ENCODE results near the gene SCYL2. TPM values are rescaled to one million over a fixed set of nuclear protein-coding genes. Genes with fewer than 3 reads are reported as not detected.
"Not testable (repeated sequence)": the region's sequence is repeated elsewhere in the genome, so short reads cannot be mapped to it uniquely, and the experiment has no call there.

The SCYL2 gene
- total and polyA plus RNA-seq, 4 donors: 17.3 to 46.2 (median 32.9) TPM

- Histone ChIP-seq H3K27ac (ENCODE audit: low read depth in 1 of 2, low read length in 2 of 2) (no peak overlapping the region), H3K4me3 (ENCODE audit: low read length in 2 of 2) (peak overlapping the region in 1 of 2 donors; percentile 39), H3K4me1 (ENCODE audit: control insufficient read depth in 1 of 2, insufficient read depth in 2 of 2, low read length in 2 of 2) (peaks cover 0 to 5% of the 10 kb centered on the region in 2 donors), H3K9me3 (ENCODE audit: control insufficient read depth, low read length) (no peaks in the 10 kb centered on the region), H3K36me3 (ENCODE audit: control insufficient read depth in 1 of 2, insufficient read depth in 2 of 2, low read length in 1 of 2) (no peaks in the 10 kb centered on the region), H3K27me3 (ENCODE audit: control insufficient read depth in 1 of 2, insufficient read depth in 2 of 2, low read length in 1 of 2) (no peaks in the 10 kb centered on the region)
- DNase-seq (no peak), ATAC-seq (ENCODE audit: low FRiP score) (no peak)
- WGBS, 2 donors: 65 to 66% methylated on average over 5 of the region's 5 CpGs
- intact Hi-C loops (cut with DNase I): no loop called here
These were observed 2.0 kb downstream of the SCYL2 start for GRCh38 chr12:100268835-100269564.

- H3K4me3 ChIP-seq (ENCODE audit: low read length in 2 of 2): no peak overlapping the region
- no peaks in the 10 kb centered on the region for H3K9me3 ChIP-seq (ENCODE audit: control insufficient read depth, low read length)
- H3K27ac ChIP-seq (ENCODE audit: low read depth in 1 of 2, low read length in 2 of 2): no peak overlapping the region
- no peak for DNase-seq
- H3K4me1 ChIP-seq (ENCODE audit: control insufficient read depth in 1 of 2, insufficient read depth in 2 of 2, low read length in 2 of 2): peaks cover 0 to 4% of the 10 kb centered on the region in 2 donors
- no peaks in the 10 kb centered on the region for H3K27me3 ChIP-seq (ENCODE audit: control insufficient read depth in 1 of 2, insufficient read depth in 2 of 2, low read length in 1 of 2)
- no peaks in the 10 kb centered on the region for H3K36me3 ChIP-seq (ENCODE audit: control insufficient read depth in 1 of 2, insufficient read depth in 2 of 2, low read length in 1 of 2)
- intact Hi-C loops (cut with DNase I): loop anchor here in 1 of 2 donors (10.0 kb wide), 1 partner anchor 51 kb away; no protein-coding TSS in a partner anchor
- ATAC-seq (ENCODE audit: low FRiP score): no peak
- WGBS, 2 donors: 72 to 74% methylated on average over 4 of the region's 4 CpGs
These were observed 6.8 kb downstream of the SCYL2 start for GRCh38 chr12:100273782-100274181.

DNA sequence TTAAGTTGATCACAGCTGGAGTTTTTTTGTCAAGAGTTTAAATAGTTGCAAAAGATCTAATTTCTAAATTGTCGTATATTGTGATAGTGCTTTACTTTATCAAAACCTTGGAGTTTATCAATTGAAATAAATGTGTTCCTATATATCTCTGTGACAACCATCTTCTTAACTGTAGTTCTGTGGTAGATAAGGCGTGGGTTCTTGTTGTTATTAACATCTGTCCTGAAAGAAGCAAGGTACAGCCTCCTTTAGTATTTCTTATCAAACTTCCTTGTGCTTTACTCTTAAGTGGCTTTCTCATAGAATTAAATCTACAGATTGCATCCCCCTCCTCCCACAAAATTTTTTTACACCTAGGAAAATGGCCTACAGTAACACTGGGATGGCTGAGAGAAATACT is 7.3 kb downstream of the SCYL2 start:
- H3K27ac ChIP-seq (ENCODE audit: low read depth in 1 of 2, low read length in 2 of 2): no peak overlapping the region
- ATAC-seq (ENCODE audit: low FRiP score): no peak
- 96 to 98% methylated on average over 2 of the region's 2 CpGs for WGBS, 2 donors
- H3K4me1 ChIP-seq (ENCODE audit: control insufficient read depth in 1 of 2, insufficient read depth in 2 of 2, low read length in 2 of 2): no peaks in the 10 kb centered on the region
- DNase-seq: no peak
- no peaks in the 10 kb centered on the region for H3K27me3 ChIP-seq (ENCODE audit: control insufficient read depth in 1 of 2, insufficient read depth in 2 of 2, low read length in 1 of 2)
- no peak overlapping the region for H3K4me3 ChIP-seq (ENCODE audit: low read length in 2 of 2)
- H3K9me3 ChIP-seq (ENCODE audit: control insufficient read depth, low read length): no peaks in the 10 kb centered on the region
- no peaks in the 10 kb centered on the region for H3K36me3 ChIP-seq (ENCODE audit: control insufficient read depth in 1 of 2, insufficient read depth in 2 of 2, low read length in 1 of 2)
- intact Hi-C loops (cut with DNase I): loop anchor here in 1 of 2 donors (10.0 kb wide), 1 partner anchor 51 kb away; no protein-coding TSS in a partner anchor

- Histone ChIP-seq H3K27ac (ENCODE audit: low read depth in 1 of 2, low read length in 2 of 2) (no peak overlapping the region), H3K36me3 (ENCODE audit: control insufficient read depth in 1 of 2, insufficient read depth in 2 of 2, low read length in 1 of 2) (no peaks in the 10 kb centered on the region), H3K27me3 (ENCODE audit: control insufficient read depth in 1 of 2, insufficient read depth in 2 of 2, low read length in 1 of 2) (no peaks in the 10 kb centered on the region), H3K9me3 (ENCODE audit: control insufficient read depth, low read length) (no peaks in the 10 kb centered on the region), H3K4me1 (ENCODE audit: control insufficient read depth in 1 of 2, insufficient read depth in 2 of 2, low read length in 2 of 2) (peaks cover 0 to 2% of the 10 kb centered on the region in 2 donors), H3K4me3 (ENCODE audit: low read length in 2 of 2) (no peak overlapping the region)
- DNase-seq (no peak), ATAC-seq (ENCODE audit: low FRiP score) (no peak)
- intact Hi-C loops (cut with DNase I): loop anchor here in 1 of 2 donors (10.0 kb wide), 1 partner anchor 46 kb away; no protein-coding TSS in a partner anchor
- WGBS, 2 donors: 97% methylated on average over 7 of the region's 7 CpGs
These were observed 12.2 kb downstream of the SCYL2 start for GRCh38 chr12:100279159-100279558.

DNA sequence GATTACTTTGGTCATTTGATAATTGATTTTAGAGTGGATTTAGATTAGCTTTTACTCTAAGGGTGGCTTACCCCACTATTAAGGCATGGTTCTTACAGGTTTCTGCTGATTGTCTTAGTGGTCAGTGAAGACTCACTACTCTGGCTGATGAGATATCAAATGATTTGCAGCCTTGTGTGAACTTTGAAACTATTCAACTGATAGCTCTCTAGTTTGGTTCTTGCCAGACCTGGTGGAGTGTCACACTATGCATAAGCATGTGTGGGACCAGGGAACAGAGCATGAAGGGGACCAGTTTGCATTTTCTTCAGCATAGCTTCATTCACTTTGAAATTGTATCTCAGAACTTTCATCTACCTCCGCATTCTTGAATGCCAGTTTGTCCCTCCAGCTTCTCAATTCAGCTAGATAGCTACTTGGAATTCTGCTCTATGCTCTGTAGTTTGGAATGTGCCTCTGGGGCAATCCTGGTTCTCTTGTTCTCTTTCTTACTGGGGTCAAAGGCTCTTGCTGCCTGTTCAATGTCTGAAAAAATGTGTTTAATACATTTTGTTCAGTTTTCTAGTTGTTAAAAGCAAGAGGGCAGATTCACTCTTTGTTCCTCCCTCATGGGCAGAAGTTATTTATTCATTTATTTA is 12.7 kb downstream of the SCYL2 start:
- ATAC-seq (ENCODE audit: low FRiP score) (no peak), DNase-seq (no peak)
- Histone ChIP-seq H3K4me3 (ENCODE audit: low read length in 2 of 2) (no peak overlapping the region), H3K27ac (ENCODE audit: low read depth in 1 of 2, low read length in 2 of 2) (no peak overlapping the region), H3K36me3 (ENCODE audit: control insufficient read depth in 1 of 2, insufficient read depth in 2 of 2, low read length in 1 of 2) (no peaks in the 10 kb centered on the region), H3K4me1 (ENCODE audit: control insufficient read depth in 1 of 2, insufficient read depth in 2 of 2, low read length in 2 of 2) (peaks cover 0 to 2% of the 10 kb centered on the region in 2 donors), H3K9me3 (ENCODE audit: control insufficient read depth, low read length) (no peaks in the 10 kb centered on the region), H3K27me3 (ENCODE audit: control insufficient read depth in 1 of 2, insufficient read depth in 2 of 2, low read length in 1 of 2) (no peaks in the 10 kb centered on the region)
- intact Hi-C loops (cut with DNase I): loop anchor here in 1 of 2 donors (10.0 kb wide), 1 partner anchor 45 kb away; no protein-coding TSS in a partner anchor
- WGBS, 2 donors: 86 to 91% methylated on average over 1 of the region's 1 CpG

- WGBS, 2 donors: 96 to 97% methylated on average over 12 of the region's 12 CpGs
- H3K27ac ChIP-seq (ENCODE audit: low read depth in 1 of 2, low read length in 2 of 2); H3K4me3 ChIP-seq (ENCODE audit: low read length in 2 of 2); H3K9me3 ChIP-seq (ENCODE audit: control insufficient read depth, low read length); H3K4me1 ChIP-seq (ENCODE audit: control insufficient read depth in 1 of 2, insufficient read depth in 2 of 2, low read length in 2 of 2); H3K36me3 ChIP-seq (ENCODE audit: control insufficient read depth in 1 of 2, insufficient read depth in 2 of 2, low read length in 1 of 2); DNase-seq; ATAC-seq (ENCODE audit: low FRiP score); H3K27me3 ChIP-seq (ENCODE audit: control insufficient read depth in 1 of 2, insufficient read depth in 2 of 2, low read length in 1 of 2); intact Hi-C loops (cut with DNase I): not testable (repeated sequence)
These were observed 17.6 kb downstream of the SCYL2 start for GRCh38 chr12:100284556-100284955.

DNA sequence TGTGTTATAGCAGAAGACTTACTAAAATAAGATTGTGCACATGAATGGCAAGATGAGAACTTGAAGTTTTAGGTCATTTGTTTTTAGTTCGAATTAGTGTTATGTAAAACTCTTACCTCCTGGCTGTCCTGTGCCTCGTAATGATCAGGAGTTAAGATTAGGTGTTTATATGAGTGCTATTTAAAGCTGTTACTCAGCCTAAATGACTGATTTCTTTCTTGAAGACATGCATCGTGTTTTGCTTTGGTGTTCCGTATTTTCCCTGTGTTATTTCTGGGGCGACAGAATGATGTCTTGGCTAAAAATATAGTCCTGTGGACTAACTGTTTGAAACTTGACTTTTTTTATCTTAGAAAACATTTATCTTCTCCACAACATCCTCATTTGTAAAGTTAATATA is 22.1 kb downstream of the SCYL2 start:
- Histone ChIP-seq H3K4me3 (ENCODE audit: low read length in 2 of 2) (no peak overlapping the region), H3K36me3 (ENCODE audit: control insufficient read depth in 1 of 2, insufficient read depth in 2 of 2, low read length in 1 of 2) (no peaks in the 10 kb centered on the region), H3K4me1 (ENCODE audit: control insufficient read depth in 1 of 2, insufficient read depth in 2 of 2, low read length in 2 of 2) (peaks cover 0 to 2% of the 10 kb centered on the region in 2 donors), H3K27ac (ENCODE audit: low read depth in 1 of 2, low read length in 2 of 2) (no peak overlapping the region), H3K27me3 (ENCODE audit: control insufficient read depth in 1 of 2, insufficient read depth in 2 of 2, low read length in 1 of 2) (no peaks in the 10 kb centered on the region), H3K9me3 (ENCODE audit: control insufficient read depth, low read length) (no peaks in the 10 kb centered on the region)
- ATAC-seq (ENCODE audit: low FRiP score) (no peak), DNase-seq (no peak)
- intact Hi-C loops (cut with DNase I): no loop called here
- WGBS, 2 donors: 10 to 12% methylated on average over 5 of the region's 5 CpGs

DNA sequence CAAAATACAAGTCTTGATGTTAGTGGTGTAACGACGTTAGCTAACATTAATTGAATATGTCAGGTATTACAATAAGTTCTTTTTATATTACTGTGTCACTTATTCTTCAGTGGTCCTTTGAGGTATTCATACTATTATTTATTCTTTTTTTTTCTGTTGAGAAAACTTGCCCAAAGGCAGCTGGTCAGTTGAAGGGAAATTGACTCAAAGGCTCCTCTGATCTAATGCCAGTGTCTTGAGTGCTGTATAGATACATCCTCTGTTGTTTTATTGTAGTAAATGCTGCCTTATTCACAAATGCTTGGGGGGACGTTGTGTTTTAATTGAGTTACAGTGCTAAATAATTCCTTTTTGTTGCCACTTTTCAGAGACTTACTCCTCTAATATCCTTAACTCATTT is 23.0 kb downstream of the SCYL2 start:
- no peaks in the 10 kb centered on the region for H3K9me3 ChIP-seq (ENCODE audit: control insufficient read depth, low read length)
- peaks cover 0 to 2% of the 10 kb centered on the region in 2 donors for H3K4me1 ChIP-seq (ENCODE audit: control insufficient read depth in 1 of 2, insufficient read depth in 2 of 2, low read length in 2 of 2)
- H3K36me3 ChIP-seq (ENCODE audit: control insufficient read depth in 1 of 2, insufficient read depth in 2 of 2, low read length in 1 of 2): no peaks in the 10 kb centered on the region
- H3K27me3 ChIP-seq (ENCODE audit: control insufficient read depth in 1 of 2, insufficient read depth in 2 of 2, low read length in 1 of 2): no peaks in the 10 kb centered on the region
- no peak for DNase-seq
- no peak overlapping the region for H3K4me3 ChIP-seq (ENCODE audit: low read length in 2 of 2)
- 91 to 92% methylated on average over 3 of the region's 3 CpGs for WGBS, 2 donors
- intact Hi-C loops (cut with DNase I): no loop called here
- no peak for ATAC-seq (ENCODE audit: low FRiP score)
- no peak overlapping the region for H3K27ac ChIP-seq (ENCODE audit: low read depth in 1 of 2, low read length in 2 of 2)

GRCh38 chr12:100293017-100293416 is 26.0 kb downstream of the SCYL2 start:
- 85 to 93% methylated on average over 1 of the region's 1 CpG for WGBS, 2 donors

More at GRCh38 chr12:100293017-100293416, 26.0 kb downstream of the SCYL2 start:
- no peak for DNase-seq
- no peak for ATAC-seq (ENCODE audit: low FRiP score)
- peaks cover 0 to 2% of the 10 kb centered on the region in 2 donors for H3K4me1 ChIP-seq (ENCODE audit: control insufficient read depth in 1 of 2, insufficient read depth in 2 of 2, low read length in 2 of 2)
- H3K27me3 ChIP-seq (ENCODE audit: control insufficient read depth in 1 of 2, insufficient read depth in 2 of 2, low read length in 1 of 2): no peaks in the 10 kb centered on the region
- H3K27ac ChIP-seq (ENCODE audit: low read depth in 1 of 2, low read length in 2 of 2): no peak overlapping the region
- H3K4me3 ChIP-seq (ENCODE audit: low read length in 2 of 2): no peak overlapping the region
- no peaks in the 10 kb centered on the region for H3K36me3 ChIP-seq (ENCODE audit: control insufficient read depth in 1 of 2, insufficient read depth in 2 of 2, low read length in 1 of 2)
- intact Hi-C loops (cut with DNase I): no loop called here
- H3K9me3 ChIP-seq (ENCODE audit: control insufficient read depth, low read length): no peaks in the 10 kb centered on the region
